HFF-Myc (cell line): Measurements from ENCODE around the gene CD300LG.

Source experiments
- DNase-seq: peaks from one replicate; pipeline ENCODE4 v3.0.0-alpha.2; 2011; ENCODE audit warnings: low read depth; ENCODE audit errors: extremely low read depth
- H3K4me3 ChIP-seq: replicated peaks from 2 replicates; pipeline ENCODE4 v1.5.1; 2011; ENCODE audit warnings: low read depth, mild to moderate bottlenecking, control low read depth, low read length
- TF ChIP-seq, protein P1 (sequence below): IDR thresholded peaks from 2 replicates; pipeline ENCODE4 v1.5.1; 2012; ENCODE audit warnings: mild to moderate bottlenecking, low read depth, low read length, control low read depth; ENCODE audit errors: missing control alignments

Gene CD300LG

GRCh38 chr17:43848601-43849000 is 1.6 kb downstream of the CD300LG start:
- no peak overlapping the region for H3K4me3 ChIP-seq
- TF ChIP-seq, protein P1, sequence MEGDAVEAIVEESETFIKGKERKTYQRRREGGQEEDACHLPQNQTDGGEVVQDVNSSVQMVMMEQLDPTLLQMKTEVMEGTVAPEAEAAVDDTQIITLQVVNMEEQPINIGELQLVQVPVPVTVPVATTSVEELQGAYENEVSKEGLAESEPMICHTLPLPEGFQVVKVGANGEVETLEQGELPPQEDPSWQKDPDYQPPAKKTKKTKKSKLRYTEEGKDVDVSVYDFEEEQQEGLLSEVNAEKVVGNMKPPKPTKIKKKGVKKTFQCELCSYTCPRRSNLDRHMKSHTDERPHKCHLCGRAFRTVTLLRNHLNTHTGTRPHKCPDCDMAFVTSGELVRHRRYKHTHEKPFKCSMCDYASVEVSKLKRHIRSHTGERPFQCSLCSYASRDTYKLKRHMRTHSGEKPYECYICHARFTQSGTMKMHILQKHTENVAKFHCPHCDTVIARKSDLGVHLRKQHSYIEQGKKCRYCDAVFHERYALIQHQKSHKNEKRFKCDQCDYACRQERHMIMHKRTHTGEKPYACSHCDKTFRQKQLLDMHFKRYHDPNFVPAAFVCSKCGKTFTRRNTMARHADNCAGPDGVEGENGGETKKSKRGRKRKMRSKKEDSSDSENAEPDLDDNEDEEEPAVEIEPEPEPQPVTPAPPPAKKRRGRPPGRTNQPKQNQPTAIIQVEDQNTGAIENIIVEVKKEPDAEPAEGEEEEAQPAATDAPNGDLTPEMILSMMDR: no peak
- no peak for DNase-seq

DNA sequence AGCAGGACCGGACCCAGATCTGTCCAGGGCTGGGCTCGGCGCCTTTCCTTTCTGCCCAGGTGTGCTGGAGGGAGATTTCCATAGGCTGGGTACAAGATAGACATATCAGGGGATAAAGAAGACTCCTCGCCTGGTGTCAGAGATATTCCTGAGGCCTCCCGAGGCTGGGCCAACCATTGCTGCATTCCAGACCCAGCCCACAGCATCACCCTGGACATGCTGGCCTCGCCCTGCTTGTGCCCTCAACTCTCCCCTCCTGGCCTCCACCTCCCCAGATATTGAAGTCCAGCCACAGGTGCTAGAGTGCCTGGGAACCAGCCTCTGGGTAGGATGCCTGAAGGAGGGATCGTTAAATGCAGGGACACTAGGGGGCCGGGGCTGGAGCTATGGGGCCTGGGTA is 2.1 kb downstream of the CD300LG start:
- DNase-seq: no peak
- no peak overlapping the region for H3K4me3 ChIP-seq
- TF ChIP-seq, protein P1: no peak

DNA sequence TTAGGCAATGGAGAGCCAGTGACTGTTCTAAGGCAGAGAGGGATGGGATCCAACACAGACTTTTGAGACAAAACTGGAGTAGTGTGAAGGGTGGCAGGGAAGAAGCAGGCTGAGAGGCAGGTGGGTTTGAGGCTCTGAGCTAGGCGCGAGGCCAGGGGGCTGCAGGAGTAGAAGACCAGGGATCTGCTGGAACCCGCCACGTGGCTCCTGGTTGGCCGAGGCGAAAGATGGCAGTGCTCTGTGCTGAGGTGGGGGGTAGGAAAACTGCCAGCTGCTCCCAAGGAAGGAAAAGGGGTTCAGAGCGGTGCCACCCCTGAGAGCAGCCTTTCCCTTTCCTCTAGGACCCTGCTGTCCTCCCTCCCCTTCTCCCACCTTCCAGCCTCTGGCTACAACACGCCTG is 5.6 kb downstream of the CD300LG start:
- no peak for DNase-seq
- H3K4me3 ChIP-seq: no peak overlapping the region
- TF ChIP-seq, protein P1: no peak

- TF ChIP-seq, protein P1: no peak
- DNase-seq: no peak
- no peak overlapping the region for H3K4me3 ChIP-seq
Observed at GRCh38 chr17:43853546-43853945, 6.6 kb downstream of the CD300LG start.

DNA sequence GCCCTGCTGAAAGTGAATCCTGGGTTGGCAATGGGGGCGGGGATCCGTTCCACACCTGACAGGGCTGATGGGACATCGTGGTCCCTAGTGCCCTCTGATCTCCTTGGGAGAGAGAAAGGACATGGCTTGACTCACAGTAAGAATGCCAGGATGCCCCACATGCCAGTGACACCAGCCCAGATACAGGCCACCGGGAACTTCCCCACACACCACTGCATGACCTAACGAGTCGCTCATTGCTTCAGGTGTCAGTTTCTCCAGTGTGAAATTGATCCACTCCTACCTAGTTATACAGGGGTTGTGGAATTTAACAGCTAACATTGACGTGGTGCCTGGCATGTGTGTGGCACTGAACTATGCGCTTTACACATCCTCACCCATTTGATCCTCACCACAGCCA is 7.5 kb downstream of the CD300LG start:
- no peak overlapping the region for H3K4me3 ChIP-seq
- no peak for DNase-seq
- TF ChIP-seq, protein P1: no peak

DNA sequence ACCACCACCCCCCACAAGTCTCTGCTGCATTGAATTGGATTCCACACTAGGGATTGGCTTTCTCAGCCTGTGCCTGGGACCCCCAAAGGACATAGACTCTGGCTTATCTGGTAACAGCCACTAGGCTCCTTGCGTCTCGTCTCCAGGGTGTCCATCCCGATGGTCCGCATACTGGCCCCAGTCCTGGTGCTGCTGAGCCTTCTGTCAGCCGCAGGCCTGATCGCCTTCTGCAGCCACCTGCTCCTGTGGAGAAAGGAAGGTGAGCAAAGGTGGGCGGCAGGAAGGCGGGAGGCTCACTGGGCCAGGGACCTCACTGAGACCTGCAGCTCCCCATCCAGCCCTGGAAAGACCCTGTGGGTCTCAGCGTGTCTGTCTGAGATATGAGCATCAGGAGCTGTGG is 8.1 kb downstream of the CD300LG start:
- no peak overlapping the region for H3K4me3 ChIP-seq
- DNase-seq: no peak
- TF ChIP-seq, protein P1: no peak

GRCh38 chr17:43856141-43856540 is 9.2 kb downstream of the CD300LG start:
- DNase-seq: no peak
- H3K4me3 ChIP-seq: no peak overlapping the region

More at GRCh38 chr17:43856141-43856540, 9.2 kb downstream of the CD300LG start:
- TF ChIP-seq, protein P1: no peak
